K562 (cell line): ENCODE results near the gene IRF6. TPM values are rescaled to one million over a fixed set of nuclear protein-coding genes. Genes with fewer than 3 reads are reported as not detected.
A peak's percentile ranks its signal among the peaks of the same experiment; 100 is the strongest.

Source experiments
- ATAC-seq: fragments of 200-7000 bp; cut with Tn5 transposase; 3 replicates; pipeline ENCODE4 v1.9.1; 2020; ENCODE audit warnings: moderate library complexity
- BruUV-seq: library from RNA; stranded (reverse); fragments of 400-500 nt; replicated peaks from 2 replicates; lab custom pipeline; 2021; lab: Mats Ljungman, UMichigan
- CTCF ChIA-PET: fragments of 300-600 bp; formaldehyde crosslinking; extraction: SDS; loops from one replicate; lab custom pipeline; 2021; ENCODE audit warnings: low intra/inter-chr PET ratio; lab: Yijun Ruan, JAX
- POLR2A ChIA-PET: fragments of 300-600, 350-650 bp; sonication (Branson Sonifier 250); formaldehyde crosslinking; extraction: SDS; loops from one replicate; lab custom pipeline; 2021; ENCODE audit warnings: antibody characterized with exemption, inconsistent platforms; lab: Yijun Ruan, JAX
- DNase-seq, 4 experiments: peaks; one replicate each; pipeline versions ENCODE4 v3.0.0 to v3.0.0-alpha.2; 2011 to 2018; ENCODE audit warnings: low spot score in 3 of 4, mixed read lengths in 3 of 4; ENCODE audit errors: extremely low read depth in 1 of 4
- FAIRE-seq: peaks from 2 replicates; lab custom pipeline; 2011; peaks lifted over from hg19 to GRCh38; lab: Jason Lieb, UNC
- H2AFZ ChIP-seq: 2 replicates; pipeline ENCODE4 v1.6.0; 2011; ENCODE audit warnings: low read depth, low read length, control low read depth, inconsistent platforms
- H3K27ac ChIP-seq: fragments of 200-600 bp; 3 replicates; pipeline ENCODE4 v1.8.0; 2011; ENCODE audit warnings: low read depth, mild to moderate bottlenecking, control low read depth, inconsistent platforms, low read length, moderate library complexity, mixed read lengths; ENCODE audit errors: extremely low read depth
- H3K27me3 ChIP-seq, 2 experiments: fragments of 300-600 bp in 1 of 2; 2 replicates in 1 of 2; 3 replicates in 1 of 2; pipeline versions ENCODE4 v1.6.0 to v1.8.0; 2011; ENCODE audit warnings: inconsistent platforms in 2 of 2, low read length in 2 of 2, mild to moderate bottlenecking in 1 of 2, mixed read lengths in 1 of 2, moderate library complexity in 1 of 2; ENCODE audit not compliant: control insufficient read depth in 2 of 2, insufficient read depth in 2 of 2
- H3K36me3 ChIP-seq: fragments of 300-600 bp; 3 replicates; pipeline ENCODE4 v1.8.0; 2011; ENCODE audit warnings: mild to moderate bottlenecking, low read length, inconsistent platforms; ENCODE audit not compliant: control insufficient read depth, insufficient read depth
- H3K4me1 ChIP-seq, 2 experiments: fragments of 200-600 bp in 1 of 2; replicated peaks in 1 of 2; 2 replicates in 1 of 2; 3 replicates in 1 of 2; pipeline versions ENCODE4 v1.5.1 to v1.8.0; 2011; ENCODE audit warnings: inconsistent platforms in 2 of 2, low read length in 2 of 2, mild to moderate bottlenecking in 1 of 2, mixed read lengths in 1 of 2, moderate library complexity in 1 of 2; ENCODE audit not compliant: control insufficient read depth in 2 of 2, insufficient read depth in 2 of 2
- H3K4me2 ChIP-seq: 2 replicates; pipeline ENCODE4 v1.6.1; 2011; ENCODE audit warnings: low read length, control low read depth, inconsistent platforms, mixed read lengths; ENCODE audit not compliant: insufficient read depth
- H3K4me3 ChIP-seq: fragments of 200-600 bp; sonication (generic), shearing (Covaris generic); 2 replicates; pipeline ENCODE4 v1.5.1; 2016; ENCODE audit warnings: control low read depth, inconsistent platforms
- H3K79me2 ChIP-seq: fragments of 200-600 bp; 3 replicates; pipeline ENCODE4 v1.8.0; 2011; ENCODE audit warnings: low read length, inconsistent platforms; ENCODE audit not compliant: control insufficient read depth, insufficient read depth
- H3K9ac ChIP-seq, 2 experiments: 2 replicates each; pipeline versions ENCODE4 v1.6.0 to v1.6.1; 2011; ENCODE audit warnings: low read depth in 2 of 2, low read length in 2 of 2, control low read depth in 1 of 2, inconsistent platforms in 1 of 2, mild to moderate bottlenecking in 1 of 2, mixed read lengths in 1 of 2; ENCODE audit not compliant: insufficient read depth in 1 of 2
- H3K9me1 ChIP-seq: one replicate; pipeline ENCODE4 v1.6.0; 2011; ENCODE audit warnings: inconsistent platforms, mild to moderate bottlenecking, low read length, moderate library complexity; ENCODE audit not compliant: control insufficient read depth, insufficient read depth
- H3K9me3 ChIP-seq: replicated peaks from 2 replicates; pipeline ENCODE4 v1.5.1; 2011; ENCODE audit warnings: low read depth, low read length, inconsistent platforms; ENCODE audit not compliant: control insufficient read depth, insufficient read depth
- H4K20me1 ChIP-seq: replicated peaks from 2 replicates; pipeline ENCODE4 v1.6.1; 2011; ENCODE audit warnings: low read length, inconsistent platforms, mixed read lengths; ENCODE audit not compliant: control insufficient read depth, insufficient read depth
- CEBPB ChIP-seq: fragments of 450-650 bp; IDR thresholded peaks from 2 replicates; pipeline ENCODE4 v1.6.1; 2016; ENCODE audit warnings: missing genetic modification characterization, missing compliant biosample characterization
- CEBPG ChIP-seq, 3 experiments: fragments of 200-800 bp in 1 of 3; sonication (Bioruptor generic) in 1 of 3; sonication (generic) in 1 of 3; formaldehyde crosslinking in 1 of 3; IDR thresholded peaks in 2 of 3; conservative IDR thresholded peaks in 1 of 3; 2 replicates each; pipeline versions ENCODE4 v1.6.1 to v1.8.0; 2016 to 2022; ENCODE audit warnings: missing compliant biosample characterization in 2 of 3, missing genetic modification characterization in 2 of 3, mild to moderate bottlenecking in 1 of 3, missing genetic modification reagents in 1 of 3
- DACH1 ChIP-seq: fragments of 450-650 bp; IDR thresholded peaks from 2 replicates; pipeline ENCODE4 v1.6.1; 2018; ENCODE audit not compliant: partially characterized antibody
- ELK1 ChIP-seq: sonication (generic); formaldehyde crosslinking; IDR thresholded peaks from 2 replicates; pipeline ENCODE4 v1.8.1; 2022; ENCODE audit warnings: missing genetic modification reagents
- LEF1 ChIP-seq: fragments of 450-650 bp; IDR thresholded peaks from 2 replicates; pipeline ENCODE4 v1.6.1; 2016; ENCODE audit warnings: mild to moderate bottlenecking
- ZBTB17 ChIP-seq: fragments of 450-650 bp; formaldehyde crosslinking; IDR thresholded peaks from 2 replicates; pipeline ENCODE4 v1.4.0; 2020; ENCODE audit warnings: mild to moderate bottlenecking
- ZC3H8 ChIP-seq: fragments of 450-650 bp; IDR thresholded peaks from 2 replicates; pipeline ENCODE4 v1.6.1; 2017
- ZNF398 ChIP-seq: fragments of 250-450 bp; sonication (Bioruptor Pico); IDR thresholded peaks from 2 replicates; pipeline ENCODE4 v1.8.0; 2021; ENCODE audit warnings: moderate library complexity, mild to moderate bottlenecking, inconsistent platforms
- WGBS: fragments of 100-300 bp; shearing (Covaris generic); methylation state at CpG from one replicate; pipeline ENCODE4 v1.1.6; 2016; ENCODE audit warnings: low coverage, mixed read lengths; ENCODE audit not compliant: insufficient coverage; ENCODE audit errors: missing lambda C conversion rate; 5-methylcytosine and 5-hydroxymethylcytosine counted together
- in situ Hi-C: fragments of 300-500 bp; cut with MboI; formaldehyde crosslinking; loops from 4 replicates; pipeline ENCODE4 v1.15.0; 2018; ENCODE audit warnings: inconsistent platforms, mixed read lengths
- intact Hi-C: fragments of 100-400 bp; cut with micrococcal nuclease; formaldehyde crosslinking; loops from 2 replicates; pipeline ENCODE4 v1.14.2; 2022
- polyA plus RNA-seq, 8 experiments: library from polyadenylated mRNA; depleted of rRNA in 4 of 8; stranded (reverse) in 5 of 8; unstranded in 3 of 8; fragments of >200 nt; fragmentation: Nextera tagmentation in 2 of 8; fragmentation: Illumina TruSeq in 1 of 8; extraction: Ambion mirVana in 2 of 8; extraction: Trizol in 1 of 8; gene quantifications; 2 replicates each; pipeline versions ENCODE4 v1.2.1 to v1.2.3, GENCODE V29; 2011 to 2014; ENCODE audit warnings: inconsistent platforms in 1 of 8, missing spikeins in 1 of 8
- total RNA-seq, 7 experiments: library from RNA; depleted of rRNA in 6 of 7; stranded (reverse); fragments of >200 nt in 6 of 7; fragmentation: Illumina TruSeq in 2 of 7; extraction: Trizol in 2 of 7; gene quantifications; 2 replicates each; pipeline versions ENCODE4 v1.2.1 to v1.2.3, GENCODE V29; 2011 to 2021; ENCODE audit warnings: low replicate concordance in 1 of 7

IRF6 gene
- total and polyA plus RNA-seq, 9 of the 15 experiments (the other 6 are each of a cell fraction or from before 2014, with no cell fraction given): 0.03 to 0.65 (median 0.17) TPM

- 25% methylated on average over 9 of the region's 9 CpGs for WGBS
- Histone ChIP-seq H3K36me3 (no peaks in the 10 kb centered on the region), H3K4me2 (no peak overlapping the region), H2AFZ (no peak overlapping the region), H3K4me1 (no peaks in the 10 kb centered on the region; a peak in 2 of 5 replicates), H3K9ac (no peak overlapping the region), H3K27ac (no peak overlapping the region), H3K4me3 (no peak overlapping the region), H4K20me1 (no peaks in the 10 kb centered on the region), H3K27me3 (peaks cover 8 to 27% of the 10 kb centered on the region in 2 experiments; a peak in 4 of 5 replicates), H3K79me2 (no peaks in the 10 kb centered on the region), H3K9me3 (no peaks in the 10 kb centered on the region; the same call in 1 of the 2 replicates), H3K9me1 (no peaks in the 10 kb centered on the region)
- CTCF ChIA-PET: no interaction called here
- no peak for DNase-seq
- ATAC-seq: no peak; the same call in 2 of the 3 replicates
- in situ Hi-C loops (no loop called here), intact Hi-C loops (no loop called here)
- BruUV-seq: no TSS peak
- TF ChIP-seq ZC3H8 (no peak), DACH1 (no peak), CEBPB (peak; percentile 83), ZBTB17 (CRISPR knock-in tag) (0 out of 2 replicates have a peak, but pooled peaks have one; percentile 15), CEBPG (CRISPR knock-in tag; IDR thresholded peaks at IDR 0.05) (no peak), CEBPG (tag; conservative IDR thresholded peaks at IDR 0.05 in 1 of 2, IDR thresholded peaks at IDR 0.05 in 1 of 2) (peak; percentile 70 to 89), LEF1 (no peak), ELK1 (CRISPR knock-in tag) (no peak), ZNF398 (no peak)
- peak; percentile 35 for FAIRE-seq
- POLR2A ChIA-PET: interaction anchor here (1.5 kb wide), 2 partner anchors 10 to 13 kb away, joined by 5 to 8 read pairs; partner anchors contain the start of gene TRAF3IP3
Observed at GRCh38 chr1:209768354-209768774, 37.6 kb downstream of the IRF6 start.
